ENCODE measurements around the gene CASP8AP2. TPM values are rescaled to one million over a fixed set of nuclear protein-coding genes. Genes with fewer than 3 reads are reported as not detected.
"Not testable (repeated sequence)": the region's sequence is repeated elsewhere in the genome, so short reads cannot be mapped to it uniquely, and the experiment has no call there.

CASP8AP2 gene
- total RNA-seq, 6 donors from 2014 or later = 9.6 to 26.5 (median 13.3) TPM

- H3K4me3 ChIP-seq = no peak overlapping the region
- WGBS, 2 donors = 96% methylated on average over 10 of the region's 10 CpGs
- H3K27ac ChIP-seq = no peak overlapping the region
- TF ChIP-seq CTCF (IDR thresholded peaks at IDR 0.05) = no peak
- no peak for TF ChIP-seq POLR2A (IDR thresholded peaks at IDR 0.05)
- TF ChIP-seq EP300 (IDR thresholded peaks at IDR 0.05) = no peak
- no peak for TF ChIP-seq POLR2AphosphoS5 (IDR thresholded peaks at IDR 0.05)
- H3K27me3 ChIP-seq = no peaks in the 10 kb centered on the region
- no peaks in the 10 kb centered on the region for H3K9me3 ChIP-seq
- DNase-seq = no peak
- no peak for ATAC-seq (ENCODE audit: low FRiP score in 2 of 2)
- peaks cover 0 to 36% (median 11%) of the 10 kb centered on the region in 4 donors for H3K36me3 ChIP-seq
- no peaks in the 10 kb centered on the region for H3K4me1 ChIP-seq
Observed at GRCh38 chr6:89803271-89803670, 26.4 kb upstream of the CASP8AP2 start.

- Histone ChIP-seq H3K4me1 (no peaks in the 10 kb centered on the region), H3K9me3 (no peaks in the 10 kb centered on the region), H3K27me3 (no peaks in the 10 kb centered on the region), H3K36me3 (peaks cover 0 to 18% (median 4%) of the 10 kb centered on the region in 4 donors), H3K4me3 (no peak overlapping the region), H3K27ac (no peak overlapping the region)
- no peak for ATAC-seq (ENCODE audit: low FRiP score in 2 of 2)
- no peak for DNase-seq
- TF ChIP-seq POLR2AphosphoS5 (IDR thresholded peaks at IDR 0.05) = no peak
- TF ChIP-seq EP300 (IDR thresholded peaks at IDR 0.05) = no peak
- no peak for TF ChIP-seq CTCF (IDR thresholded peaks at IDR 0.05)
- TF ChIP-seq POLR2A (IDR thresholded peaks at IDR 0.05) = no peak
- 92 to 94% methylated on average over 6 of the region's 6 CpGs for WGBS, 2 donors
Observed at GRCh38 chr6:89805814-89806371, 23.8 kb upstream of the CASP8AP2 start.

- no peak overlapping the region for H3K27ac ChIP-seq
- ATAC-seq (ENCODE audit: low FRiP score in 2 of 2) (no peak), DNase-seq (no peak)
- H3K4me1 ChIP-seq = no peaks in the 10 kb centered on the region
- H3K36me3 ChIP-seq = peaks cover 0 to 3% (median 0%) of the 10 kb centered on the region in 4 donors
- H3K4me3 ChIP-seq = no peak overlapping the region
- 92 to 94% methylated on average over 3 of the region's 3 CpGs for WGBS, 2 donors
- no peak for TF ChIP-seq CTCF (IDR thresholded peaks at IDR 0.05)
- no peak for TF ChIP-seq EP300 (IDR thresholded peaks at IDR 0.05)
- no peak for TF ChIP-seq POLR2AphosphoS5 (IDR thresholded peaks at IDR 0.05)
- no peak for TF ChIP-seq POLR2A (IDR thresholded peaks at IDR 0.05)
- no peaks in the 10 kb centered on the region for H3K27me3 ChIP-seq
- no peaks in the 10 kb centered on the region for H3K9me3 ChIP-seq
Observed at GRCh38 chr6:89807581-89807980, 22.1 kb upstream of the CASP8AP2 start.

GRCh38 chr6:89813422-89813821 lies 16.3 kb upstream of the CASP8AP2 start:
- H3K36me3 ChIP-seq; H3K4me3 ChIP-seq; H3K27ac ChIP-seq; ATAC-seq (ENCODE audit: low FRiP score in 2 of 2); H3K4me1 ChIP-seq; H3K9me3 ChIP-seq; H3K27me3 ChIP-seq; DNase-seq: not testable (repeated sequence)
- 93 to 98% methylated on average over 3 of the region's 3 CpGs for WGBS, 2 donors

- H3K4me3 ChIP-seq = no peak overlapping the region
- peaks cover 15 to 26% (median 16%) of the 10 kb centered on the region in 4 donors for H3K4me1 ChIP-seq
- no peaks in the 10 kb centered on the region for H3K36me3 ChIP-seq
- TF ChIP-seq POLR2AphosphoS5 (IDR thresholded peaks at IDR 0.05) (no peak), POLR2A (IDR thresholded peaks at IDR 0.05) (no peak), CTCF (IDR thresholded peaks at IDR 0.05) (no peak), EP300 (IDR thresholded peaks at IDR 0.05) (no peak)
- H3K9me3 ChIP-seq = no peaks in the 10 kb centered on the region
- H3K27ac ChIP-seq = no peak overlapping the region
- WGBS, 2 donors = 72 to 77% methylated on average over 3 of the region's 3 CpGs
- ATAC-seq (ENCODE audit: low FRiP score in 2 of 2) (no peak), DNase-seq (no peak)
- H3K27me3 ChIP-seq = no peaks in the 10 kb centered on the region
Observed at GRCh38 chr6:89817481-89817880, 12.2 kb upstream of the CASP8AP2 start.
